MM.1S (cell line): ENCODE results near the gene ETV3.

ENCODE experiments used
- DNase-seq: peaks from one replicate; pipeline ENCODE4 v3.0.0-alpha.2; 2015
- H2AFZ ChIP-seq: fragments of 300-600 bp; sonication (generic); 2 replicates; pipeline ENCODE4 v1.6.0; 2016; ENCODE audit warnings: antibody characterized with exemption, low read length
- H3F3A ChIP-seq: fragments of 300-600 bp; sonication (generic); 2 replicates; pipeline ENCODE4 v1.6.1; 2016; ENCODE audit warnings: mild to moderate bottlenecking, antibody characterized with exemption, low read length, moderate library complexity, mixed read lengths; ENCODE audit not compliant: insufficient read depth
- H3K27ac ChIP-seq: fragments of 300-600 bp; sonication (generic); 2 replicates; pipeline ENCODE4 v1.5.1; 2016; ENCODE audit warnings: mild to moderate bottlenecking, low read length
- H3K27me3 ChIP-seq: fragments of 300-600 bp; sonication (generic); replicated peaks from 2 replicates; pipeline ENCODE4 v1.6.0; 2016; ENCODE audit warnings: low read length; ENCODE audit not compliant: insufficient read depth
- H3K36me3 ChIP-seq: fragments of 300-600 bp; sonication (generic); replicated peaks from 2 replicates; pipeline ENCODE4 v1.6.1; 2016; ENCODE audit warnings: mild to moderate bottlenecking, low read length, mixed read lengths; ENCODE audit not compliant: insufficient read depth
- H3K4me1 ChIP-seq: fragments of 300-600 bp; sonication (generic); 2 replicates; pipeline ENCODE4 v1.6.1; 2016; ENCODE audit warnings: low read length, mixed read lengths
- H3K4me2 ChIP-seq: fragments of 300-600 bp; sonication (generic); 2 replicates; pipeline ENCODE4 v1.6.0; 2016; ENCODE audit warnings: low read depth, low read length
- H3K4me3 ChIP-seq: fragments of 300-600 bp; sonication (generic); 2 replicates; pipeline ENCODE4 v1.5.1; 2016; ENCODE audit warnings: low read length, mixed read lengths
- H3K79me2 ChIP-seq: fragments of 300-600 bp; sonication (generic); 2 replicates; pipeline ENCODE4 v1.6.1; 2016; ENCODE audit warnings: mixed run types, low read length, mixed read lengths
- H3K9ac ChIP-seq: fragments of 300-600 bp; sonication (generic); 2 replicates; pipeline ENCODE4 v1.6.1; 2016; ENCODE audit warnings: low read length, mixed read lengths
- H3K9me2 ChIP-seq: fragments of 300-600 bp; sonication (generic); replicated peaks from 2 replicates; pipeline ENCODE4 v1.6.1; 2016; ENCODE audit warnings: mild to moderate bottlenecking, low read length, mixed read lengths; ENCODE audit not compliant: insufficient read depth
- H3K9me3 ChIP-seq: fragments of 300-600 bp; sonication (generic); replicated peaks from 2 replicates; pipeline ENCODE4 v1.6.1; 2016; ENCODE audit warnings: mild to moderate bottlenecking, low read length, mixed read lengths; ENCODE audit not compliant: insufficient read depth
- H4K20me1 ChIP-seq: fragments of 300-600 bp; sonication (generic); 2 replicates; pipeline ENCODE4 v1.6.1; 2016; ENCODE audit warnings: mild to moderate bottlenecking, low read length, moderate library complexity, mixed read lengths; ENCODE audit not compliant: insufficient read depth
- EZH2 ChIP-seq: fragments of 300-600 bp; sonication (generic); optimal IDR thresholded peaks from 2 replicates; pipeline ENCODE3; 2017; ENCODE audit warnings: low read depth, mild to moderate bottlenecking, antibody characterized with exemption, low read length, mixed read lengths
- EZH2phosphoT487 ChIP-seq: fragments of 300-600 bp; sonication (generic); IDR thresholded peaks from 2 replicates; pipeline ENCODE4 v1.6.1; 2018; ENCODE audit warnings: antibody characterized with exemption, low read length
- TF ChIP-seq, protein P1 (sequence below): fragments of 300-600 bp; sonication (generic); IDR thresholded peaks from 2 replicates; pipeline ENCODE4 v1.5.1; 2016; ENCODE audit warnings: antibody characterized with exemption, low read length, mixed read lengths

ETV3 gene

DNA sequence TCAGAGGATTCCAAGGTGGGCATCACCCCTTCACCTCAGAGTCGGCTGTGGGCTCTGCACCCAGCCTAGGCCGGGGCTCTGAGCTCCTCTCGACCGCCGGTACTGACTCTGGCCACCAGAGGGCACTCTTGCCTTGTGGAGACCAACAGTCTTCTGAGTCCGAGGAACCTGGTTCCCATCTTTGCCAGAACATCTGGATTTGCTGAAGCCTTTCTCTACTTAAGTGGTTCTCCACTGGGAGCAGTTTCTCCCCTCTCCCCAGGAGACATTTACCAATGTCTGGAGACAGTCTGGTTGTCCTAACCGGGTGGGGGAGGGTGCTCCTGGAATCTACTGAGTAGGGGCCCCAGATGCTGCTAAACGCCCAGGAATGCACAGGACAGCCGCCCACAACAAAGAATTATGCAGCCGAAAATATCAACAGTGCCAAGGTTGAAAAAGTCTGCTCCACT, 48.0 kb downstream of the ETV3 start:
- Histone ChIP-seq H3K27ac (no peak overlapping the region), H3K79me2 (no peaks in the 10 kb centered on the region), H3K9me3 (no peaks in the 10 kb centered on the region), H3K36me3 (no peaks in the 10 kb centered on the region), H3K9me2 (no peaks in the 10 kb centered on the region), H3K27me3 (no peaks in the 10 kb centered on the region), H3K4me2 (no peak overlapping the region), H2AFZ (no peak overlapping the region), H4K20me1 (no peaks in the 10 kb centered on the region), H3K4me3 (no peak overlapping the region), H3K4me1 (no peaks in the 10 kb centered on the region), H3F3A (no peaks in the 10 kb centered on the region), H3K9ac (no peak overlapping the region)
- TF ChIP-seq, protein P1, sequence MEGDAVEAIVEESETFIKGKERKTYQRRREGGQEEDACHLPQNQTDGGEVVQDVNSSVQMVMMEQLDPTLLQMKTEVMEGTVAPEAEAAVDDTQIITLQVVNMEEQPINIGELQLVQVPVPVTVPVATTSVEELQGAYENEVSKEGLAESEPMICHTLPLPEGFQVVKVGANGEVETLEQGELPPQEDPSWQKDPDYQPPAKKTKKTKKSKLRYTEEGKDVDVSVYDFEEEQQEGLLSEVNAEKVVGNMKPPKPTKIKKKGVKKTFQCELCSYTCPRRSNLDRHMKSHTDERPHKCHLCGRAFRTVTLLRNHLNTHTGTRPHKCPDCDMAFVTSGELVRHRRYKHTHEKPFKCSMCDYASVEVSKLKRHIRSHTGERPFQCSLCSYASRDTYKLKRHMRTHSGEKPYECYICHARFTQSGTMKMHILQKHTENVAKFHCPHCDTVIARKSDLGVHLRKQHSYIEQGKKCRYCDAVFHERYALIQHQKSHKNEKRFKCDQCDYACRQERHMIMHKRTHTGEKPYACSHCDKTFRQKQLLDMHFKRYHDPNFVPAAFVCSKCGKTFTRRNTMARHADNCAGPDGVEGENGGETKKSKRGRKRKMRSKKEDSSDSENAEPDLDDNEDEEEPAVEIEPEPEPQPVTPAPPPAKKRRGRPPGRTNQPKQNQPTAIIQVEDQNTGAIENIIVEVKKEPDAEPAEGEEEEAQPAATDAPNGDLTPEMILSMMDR, result peak; percentile 99
- TF ChIP-seq EZH2phosphoT487, result no peak
- DNase-seq, result peak; percentile 87

DNA sequence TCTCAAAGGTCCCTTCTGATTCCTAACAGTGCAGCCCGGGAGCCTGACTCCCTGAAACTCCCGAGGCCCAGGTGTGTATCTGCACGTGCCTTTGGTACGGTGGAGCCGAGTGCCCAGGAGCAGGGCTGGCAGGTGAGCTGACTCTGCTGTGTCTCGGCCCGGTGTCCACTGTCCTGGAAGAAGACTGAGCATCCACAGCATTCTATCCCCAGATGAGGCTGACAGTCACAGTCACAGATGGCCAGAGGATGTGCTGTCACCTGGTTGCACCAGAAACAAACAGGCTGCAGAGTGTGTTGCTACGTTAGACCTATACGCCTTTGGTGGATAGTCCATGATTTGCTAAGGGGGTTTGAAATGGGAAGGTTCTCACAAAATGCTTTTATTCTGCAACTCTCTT, 48.4 kb downstream of the ETV3 start:
- Histone ChIP-seq H3K27me3 (no peaks in the 10 kb centered on the region), H4K20me1 (no peaks in the 10 kb centered on the region), H3K4me2 (no peak overlapping the region), H3K4me3 (no peak overlapping the region), H3K9me2 (no peaks in the 10 kb centered on the region), H2AFZ (no peak overlapping the region), H3K79me2 (no peaks in the 10 kb centered on the region), H3K9ac (no peak overlapping the region), H3F3A (no peaks in the 10 kb centered on the region), H3K4me1 (no peaks in the 10 kb centered on the region), H3K36me3 (no peaks in the 10 kb centered on the region), H3K9me3 (no peaks in the 10 kb centered on the region), H3K27ac (no peak overlapping the region)
- TF ChIP-seq, protein P1, result no peak
- TF ChIP-seq EZH2phosphoT487 (no peak), EZH2 (no peak)
- DNase-seq, result no peak

DNA sequence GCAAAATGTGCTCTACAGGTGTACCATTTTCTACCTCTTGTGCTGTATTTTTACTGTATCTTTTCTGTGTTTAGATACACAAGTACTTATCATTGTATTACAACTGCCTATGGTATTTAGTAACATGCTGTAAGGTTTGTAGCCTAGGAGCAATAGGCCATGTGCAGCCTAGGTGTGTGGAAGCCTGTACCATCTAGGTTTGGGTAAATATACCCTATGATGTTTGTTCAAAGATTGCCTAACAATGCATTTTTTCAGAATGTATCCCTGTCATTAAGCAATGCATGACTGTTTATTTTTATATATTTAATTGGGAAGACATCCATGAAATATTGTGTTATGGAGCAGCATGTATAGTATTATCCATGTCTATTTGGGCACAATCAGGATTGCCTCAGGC, 49.6 kb downstream of the ETV3 start:
- Histone ChIP-seq H3K79me2 (no peaks in the 10 kb centered on the region), H3K9me2 (no peaks in the 10 kb centered on the region), H3K4me2 (no peak overlapping the region), H3K27ac (no peak overlapping the region), H3K4me1 (no peaks in the 10 kb centered on the region), H3K4me3 (no peak overlapping the region), H3K9me3 (no peaks in the 10 kb centered on the region), H4K20me1 (no peaks in the 10 kb centered on the region), H3K27me3 (no peaks in the 10 kb centered on the region), H2AFZ (no peak overlapping the region), H3K36me3 (no peaks in the 10 kb centered on the region), H3F3A (no peaks in the 10 kb centered on the region), H3K9ac (no peak overlapping the region)
- no peak for DNase-seq
- TF ChIP-seq EZH2phosphoT487, result no peak
- TF ChIP-seq, protein P1, result no peak
- no peak for TF ChIP-seq EZH2
